Activated CD8-positive, alpha-beta memory T cell treated with anti-CD3 and anti-CD28 coated beads, Interleukin-2, amount 50 U/mL, for 1 hour (primary cell): ENCODE results near the gene CTXND1.

Experiments
- DNase-seq: peaks from one replicate; pipeline ENCODE4 v3.0.0-alpha.2; 2020; ENCODE audit errors: extremely low read depth

Gene CTXND1

GRCh38 chr15:80208758-80209734 is 43.0 kb downstream of the CTXND1 start:
- no peak for DNase-seq

GRCh38 chr15:80207887-80208286 is 44.1 kb downstream of the CTXND1 start:
- no peak for DNase-seq

DNA sequence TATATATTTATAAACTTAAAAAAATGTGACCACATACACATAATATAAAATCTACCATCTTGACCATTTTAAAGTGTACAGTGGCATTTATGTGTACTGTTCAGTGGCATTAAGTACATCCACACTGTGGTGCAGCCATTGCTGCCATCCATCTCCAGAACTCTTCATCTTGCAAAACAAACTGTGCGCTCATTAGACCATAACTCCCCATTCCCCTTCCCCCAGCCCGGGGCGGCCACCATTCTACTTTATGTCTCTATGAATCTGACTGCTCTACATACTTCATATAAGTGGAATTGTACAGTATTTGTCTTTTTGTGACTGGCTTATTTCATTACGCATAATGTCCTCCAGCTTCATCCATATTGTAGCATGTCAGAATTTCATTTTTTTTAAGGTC is 47.8 kb downstream of the CTXND1 start:
- DNase-seq: no peak

- DNase-seq: no peak
These were observed 48.6 kb downstream of the CTXND1 start for GRCh38 chr15:80203361-80203885.

- no peak for DNase-seq
These were observed 49.2 kb downstream of the CTXND1 start for GRCh38 chr15:80202641-80203360.

DNA sequence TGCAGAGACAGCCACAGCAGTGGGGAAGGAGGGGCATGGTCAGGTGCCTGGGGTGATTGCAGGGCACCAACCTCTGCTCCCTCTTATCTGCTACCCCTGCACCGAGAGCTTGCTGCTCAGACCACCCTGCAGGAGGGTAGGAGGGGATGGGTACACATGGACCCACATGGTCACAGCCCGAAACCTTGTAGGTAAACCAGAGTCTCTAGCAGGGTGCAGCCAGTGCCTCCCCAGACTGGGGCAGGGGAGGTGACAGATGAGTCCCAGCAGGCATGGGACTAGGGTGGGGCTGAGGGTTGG is 50.0 kb downstream of the CTXND1 start:
- no peak for DNase-seq

- no peak for DNase-seq
These were observed 50.6 kb downstream of the CTXND1 start for GRCh38 chr15:80201256-80202015.

DNA sequence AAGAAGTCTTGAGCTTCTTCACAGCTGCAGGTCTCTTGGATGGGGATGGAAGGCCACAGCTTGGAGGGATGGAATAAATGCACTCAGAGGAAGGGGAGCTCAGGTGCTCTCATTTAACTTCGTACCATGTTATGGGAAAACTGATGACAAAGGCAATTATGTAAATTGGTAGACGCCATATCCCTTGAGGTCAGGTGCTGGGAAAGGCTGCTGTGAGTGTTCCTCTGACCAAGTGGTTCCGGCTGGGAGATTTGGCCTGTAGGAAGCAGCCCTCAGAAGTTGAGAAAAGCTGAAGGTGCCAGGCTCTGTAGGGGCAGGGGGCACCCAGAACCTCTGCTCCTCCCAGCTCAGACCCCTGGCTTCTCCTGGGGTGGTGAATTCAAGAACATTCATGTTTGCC is 52.1 kb downstream of the CTXND1 start:
- DNase-seq: no peak

GRCh38 chr15:80199366-80199765 is 52.6 kb downstream of the CTXND1 start:
- DNase-seq: no peak

DNA sequence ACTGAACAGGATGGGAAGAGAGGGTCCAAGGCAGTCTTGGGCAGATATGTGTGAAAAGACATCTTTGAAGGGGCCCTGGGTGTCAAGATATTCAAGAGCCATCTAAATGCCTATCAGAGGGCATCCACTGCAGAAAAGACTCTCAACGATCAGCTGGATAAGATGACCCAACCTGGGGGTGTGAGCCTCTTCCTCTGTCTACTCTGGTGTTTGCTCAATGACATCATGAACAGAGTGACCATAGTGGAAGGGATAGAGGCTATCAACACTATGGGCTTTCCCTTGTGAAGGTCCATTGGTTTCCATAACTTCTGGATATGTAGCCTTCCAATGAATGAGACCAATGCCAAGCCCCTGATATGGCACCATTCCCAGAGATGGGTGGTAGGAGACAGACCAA is 57.1 kb downstream of the CTXND1 start:
- no peak for DNase-seq

- DNase-seq: no peak
These were observed 57.8 kb downstream of the CTXND1 start for GRCh38 chr15:80194186-80194585.

- DNase-seq: no peak
These were observed 60.0 kb downstream of the CTXND1 start for GRCh38 chr15:80191897-80192595.

GRCh38 chr15:80191198-80191597 is 60.8 kb downstream of the CTXND1 start:
- no peak for DNase-seq

GRCh38 chr15:80188251-80188650 is 63.8 kb downstream of the CTXND1 start:
- DNase-seq: no peak

DNA sequence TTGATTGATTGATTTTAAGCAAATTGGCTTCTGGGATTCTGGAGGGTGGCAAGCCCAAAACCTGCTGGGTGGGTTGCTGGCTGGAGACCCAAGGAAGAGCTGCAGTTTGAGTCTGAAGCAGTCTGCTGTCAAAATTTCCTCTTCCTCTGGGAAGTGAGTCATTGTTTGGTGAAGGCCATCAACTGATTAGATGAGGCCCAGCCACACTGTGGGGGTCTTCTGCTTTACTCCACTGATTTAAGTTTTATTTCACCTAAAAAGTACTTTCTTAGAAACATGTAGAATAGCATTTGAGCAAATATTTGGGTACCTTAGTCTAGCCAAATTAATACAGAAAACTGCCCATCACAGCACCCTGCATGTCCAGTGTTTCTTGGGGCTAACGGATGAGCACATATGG is 65.4 kb downstream of the CTXND1 start:
- DNase-seq: no peak

DNA sequence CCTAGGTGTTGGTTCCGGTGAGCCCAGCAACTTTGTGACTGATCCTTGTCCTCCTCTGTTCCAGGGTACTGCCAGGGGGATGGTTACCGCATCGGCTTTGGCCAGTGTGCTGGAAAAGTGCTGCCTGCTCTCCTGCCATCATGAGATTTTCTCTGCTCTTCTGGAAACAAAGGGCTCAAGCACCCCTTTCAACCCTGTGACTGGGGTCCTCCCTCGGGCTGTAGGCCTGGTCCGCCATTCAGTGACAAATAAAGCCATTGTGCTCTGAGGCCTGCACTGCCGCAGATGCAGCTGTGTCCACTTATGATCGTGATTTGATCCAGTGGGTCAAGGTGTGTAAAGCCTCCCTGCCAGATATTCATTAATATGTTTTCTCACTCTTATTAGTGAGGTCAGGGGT is 65.9 kb downstream of the CTXND1 start:
- DNase-seq: no peak

- DNase-seq: no peak
These were observed 66.9 kb downstream of the CTXND1 start for GRCh38 chr15:80185152-80185551.

GRCh38 chr15:80184554-80184953 is 67.5 kb downstream of the CTXND1 start:
- DNase-seq: no peak

DNA sequence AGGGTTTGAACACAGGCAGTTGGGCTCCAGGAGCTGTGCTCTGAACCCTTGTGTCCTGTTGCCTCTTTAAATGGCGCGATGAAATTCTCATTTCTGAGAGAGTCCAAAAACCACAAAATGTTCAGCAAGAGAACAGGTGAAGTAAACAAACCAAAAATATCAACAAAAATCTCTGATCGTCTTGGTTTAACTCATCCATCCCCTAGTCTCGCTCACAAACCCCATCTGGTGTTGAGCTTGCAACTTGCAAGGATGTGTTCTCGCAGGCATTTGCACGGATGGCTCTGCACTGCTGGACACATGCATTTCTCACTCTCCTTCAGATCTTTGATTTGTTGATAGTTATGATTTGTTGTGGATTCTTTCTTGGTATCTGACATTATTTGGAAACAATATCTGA is 68.1 kb downstream of the CTXND1 start:
- no peak for DNase-seq

DNA sequence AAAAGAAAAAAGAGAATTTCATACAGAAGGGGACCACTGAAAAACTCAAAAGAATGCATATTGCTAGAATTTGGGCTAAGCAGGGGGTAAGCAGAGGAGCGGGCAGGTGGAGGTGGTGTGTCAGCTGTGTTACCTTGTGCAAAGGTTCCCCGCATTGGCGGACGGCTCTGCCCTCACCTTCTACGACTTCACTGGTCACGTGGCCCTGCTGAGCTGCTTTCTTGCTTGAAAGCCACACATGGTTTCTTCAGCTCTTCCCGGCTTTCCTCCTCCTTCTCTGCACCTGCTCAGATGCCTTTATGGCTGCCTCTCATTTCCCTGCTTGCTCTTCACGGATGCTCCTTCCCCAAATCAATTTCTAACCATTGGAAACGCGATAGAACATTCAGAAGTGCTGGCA is 68.7 kb downstream of the CTXND1 start:
- no peak for DNase-seq

- DNase-seq: no peak
These were observed 69.3 kb downstream of the CTXND1 start for GRCh38 chr15:80182611-80183261.
